ENCODE data around the gene RASIP1. TPM values are rescaled to one million over a fixed set of nuclear protein-coding genes. Genes with fewer than 3 reads are reported as not detected.
A peak's percentile ranks its signal among the peaks of the same experiment; 100 is the strongest.

Gene RASIP1
- total and polyA plus RNA-seq, 10 donors = 15.1 to 78.1 (median 40.9) TPM

GRCh38 chr19:48745208-48745995, 5.0 kb upstream of the RASIP1 start:
- H3K36me3 ChIP-seq = peaks cover 0 to 16% (median 0%) of the 10 kb centered on the region in 6 donors
- peak overlapping the region in 2 of 8 donors; percentile 35 to 46 for H3K27ac ChIP-seq
- H3K27me3 ChIP-seq (replicated peaks in 1 of 7) = peaks cover 0 to 36% (median 6%) of the 10 kb centered on the region in 7 donors
- 33 to 45% (median 37%) methylated on average over 33 of the region's 33 CpGs for WGBS, 5 donors
- peaks cover 0 to 7% (median 0%) of the 10 kb centered on the region in 8 donors for H3K9me3 ChIP-seq
- DNase-seq = no peak
- peak overlapping the region in 1 of 8 donors; percentile 13 for H3K4me3 ChIP-seq
- no peak for TF ChIP-seq POLR2AphosphoS5 (IDR thresholded peaks at IDR 0.05)
- TF ChIP-seq, protein P1, sequence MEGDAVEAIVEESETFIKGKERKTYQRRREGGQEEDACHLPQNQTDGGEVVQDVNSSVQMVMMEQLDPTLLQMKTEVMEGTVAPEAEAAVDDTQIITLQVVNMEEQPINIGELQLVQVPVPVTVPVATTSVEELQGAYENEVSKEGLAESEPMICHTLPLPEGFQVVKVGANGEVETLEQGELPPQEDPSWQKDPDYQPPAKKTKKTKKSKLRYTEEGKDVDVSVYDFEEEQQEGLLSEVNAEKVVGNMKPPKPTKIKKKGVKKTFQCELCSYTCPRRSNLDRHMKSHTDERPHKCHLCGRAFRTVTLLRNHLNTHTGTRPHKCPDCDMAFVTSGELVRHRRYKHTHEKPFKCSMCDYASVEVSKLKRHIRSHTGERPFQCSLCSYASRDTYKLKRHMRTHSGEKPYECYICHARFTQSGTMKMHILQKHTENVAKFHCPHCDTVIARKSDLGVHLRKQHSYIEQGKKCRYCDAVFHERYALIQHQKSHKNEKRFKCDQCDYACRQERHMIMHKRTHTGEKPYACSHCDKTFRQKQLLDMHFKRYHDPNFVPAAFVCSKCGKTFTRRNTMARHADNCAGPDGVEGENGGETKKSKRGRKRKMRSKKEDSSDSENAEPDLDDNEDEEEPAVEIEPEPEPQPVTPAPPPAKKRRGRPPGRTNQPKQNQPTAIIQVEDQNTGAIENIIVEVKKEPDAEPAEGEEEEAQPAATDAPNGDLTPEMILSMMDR (IDR thresholded peaks at IDR 0.05 in 8 of 11, conservative IDR thresholded peaks at IDR 0.05 in 3 of 11) = no peak
- TF ChIP-seq POLR2A (IDR thresholded peaks at IDR 0.05) = no peak
- peaks cover 0 to 77% (median 33%) of the 10 kb centered on the region in 6 donors for H3K4me1 ChIP-seq
- intact Hi-C loops (cut with DNase I; ENCODE audit: low total_unique reads) = no loop called here

DNA sequence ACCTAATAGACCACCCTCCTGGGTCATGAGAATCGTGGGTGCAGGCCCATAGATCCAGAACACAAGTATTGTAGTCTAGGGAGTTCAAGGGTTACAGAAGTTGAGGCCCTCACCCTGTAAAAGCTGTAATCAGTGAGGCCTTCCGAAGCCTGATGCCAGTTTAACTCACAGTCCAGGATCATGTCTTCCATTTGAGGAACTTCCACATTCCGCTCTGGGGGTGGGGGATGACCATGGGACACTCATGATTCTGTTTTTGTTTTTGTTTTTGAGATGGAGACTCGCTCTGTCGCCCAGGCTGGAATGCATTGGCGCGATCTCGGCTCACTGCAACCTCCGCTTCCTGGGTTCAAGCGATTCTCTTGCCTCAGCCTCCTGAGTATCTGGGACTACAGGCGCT, 1.7 kb upstream of the RASIP1 start:
- Histone ChIP-seq H3K27ac (peak overlapping the region in 6 of 8 donors; percentile 74 to 85 (median 83)), H3K27me3 (replicated peaks in 1 of 7) (peaks cover 0 to 46% (median 20%) of the 10 kb centered on the region in 7 donors), H3K9me3 (peaks cover 0 to 7% (median 0%) of the 10 kb centered on the region in 8 donors), H3K4me3 (no peak overlapping the region), H3K36me3 (no peaks in the 10 kb centered on the region), H3K4me1 (peaks cover 0 to 74% (median 40%) of the 10 kb centered on the region in 6 donors)
- intact Hi-C loops (cut with DNase I; ENCODE audit: low total_unique reads) = no loop called here
- TF ChIP-seq, protein P1 (IDR thresholded peaks at IDR 0.05 in 8 of 11, conservative IDR thresholded peaks at IDR 0.05 in 3 of 11) = no peak
- TF ChIP-seq POLR2A (IDR thresholded peaks at IDR 0.05) (no peak), POLR2AphosphoS5 (IDR thresholded peaks at IDR 0.05) (no peak)
- no peak for DNase-seq
- 84 to 94% (median 89%) methylated on average over 11 of the region's 11 CpGs for WGBS, 5 donors

DNA sequence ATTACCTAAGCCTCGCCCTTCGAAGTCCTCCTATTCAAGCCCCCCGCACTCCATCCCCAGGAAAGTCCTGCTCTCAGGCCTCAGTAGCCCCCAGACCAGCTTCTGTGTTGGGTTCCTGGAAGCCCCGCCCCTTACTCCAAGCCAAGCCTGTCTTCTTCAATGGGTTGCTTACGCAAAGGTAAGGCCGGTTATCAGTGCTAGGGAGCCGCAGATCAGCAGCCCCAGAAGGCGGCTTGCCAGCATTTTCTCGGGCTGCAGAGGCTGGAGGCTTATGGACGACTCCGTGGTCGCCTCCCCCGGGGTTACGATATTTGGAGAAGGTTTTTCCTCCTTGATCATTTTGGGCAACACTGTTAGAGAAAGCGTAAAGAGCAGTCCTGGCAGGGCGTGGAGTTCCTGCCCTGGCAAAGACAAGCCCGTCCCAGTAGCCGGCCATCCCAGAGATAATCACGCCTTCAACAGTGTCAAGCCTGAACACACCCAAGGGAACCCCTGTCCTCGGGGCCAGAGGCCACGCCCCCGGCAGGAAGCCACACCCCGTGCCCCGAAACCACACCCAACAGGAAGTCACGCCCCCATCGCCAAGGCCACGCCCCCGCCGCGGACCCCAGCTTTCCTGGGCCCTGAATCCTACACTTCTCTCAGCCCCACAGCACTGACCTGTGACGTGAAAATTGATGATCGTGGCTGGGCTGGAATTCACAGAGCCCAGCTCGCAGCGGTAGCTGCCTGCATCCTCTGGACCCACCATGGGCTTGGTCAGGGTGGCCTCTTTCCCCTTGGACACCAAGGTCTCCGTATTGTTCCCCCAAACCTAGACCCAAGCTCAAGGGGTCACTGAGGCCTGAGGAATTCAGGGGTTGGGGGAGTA, 954 bp upstream of the RASIP1 start:
- peaks cover 0 to 74% (median 35%) of the 10 kb centered on the region in 6 donors for H3K4me1 ChIP-seq
- H3K4me3 ChIP-seq = peak overlapping the region in 2 of 8 donors; percentile 62 to 83
- H3K27ac ChIP-seq = peak overlapping the region; percentile 66 to 85 (median 81)
- no peaks in the 10 kb centered on the region for H3K36me3 ChIP-seq
- intact Hi-C loops (cut with DNase I; ENCODE audit: low total_unique reads) = no loop called here
- peak; percentile 80 for DNase-seq
- peaks cover 0 to 40% (median 20%) of the 10 kb centered on the region in 7 donors for H3K27me3 ChIP-seq (replicated peaks in 1 of 7)
- 37 to 48% (median 41%) methylated on average over 33 to 35 of the region's 35 CpGs for WGBS, 5 donors
- peaks cover 0 to 7% (median 0%) of the 10 kb centered on the region in 8 donors for H3K9me3 ChIP-seq
- TF ChIP-seq, protein P1 (IDR thresholded peaks at IDR 0.05 in 8 of 11, conservative IDR thresholded peaks at IDR 0.05 in 3 of 11) = no peak
- no peak for TF ChIP-seq POLR2A (IDR thresholded peaks at IDR 0.05)
- peak; percentile 57 to 79 (median 77) for TF ChIP-seq POLR2AphosphoS5 (IDR thresholded peaks at IDR 0.05)

Measured in spleen (tissue), 11 donors.